GM21723 (cell line): Measurements from ENCODE around the gene TEX19.
"Not testable (repeated sequence)": the region's sequence is repeated elsewhere in the genome, so short reads cannot be mapped to it uniquely, and the experiment has no call there.

Source experiments
- ATAC-seq: cut with Tn5 transposase; IDR thresholded peaks from one replicate; pipeline ENCODE4 v1.9.1; 2021; ENCODE audit warnings: mild to moderate bottlenecking, moderate library complexity; ENCODE audit not compliant: unreplicated experiment

The TEX19 gene

GRCh38 chr17:82334204-82334621 is 24.8 kb upstream of the TEX19 start:
- no peak for ATAC-seq

GRCh38 chr17:82334622-82335394 is 24.2 kb upstream of the TEX19 start:
- no peak for ATAC-seq

- no peak for ATAC-seq
Measured at GRCh38 chr17:82338858-82339633, 20.0 kb upstream of the TEX19 start.

- ATAC-seq = no peak
Measured at GRCh38 chr17:82339634-82340580, 19.1 kb upstream of the TEX19 start.

GRCh38 chr17:82342361-82343079 is 16.5 kb upstream of the TEX19 start:
- no peak for ATAC-seq

GRCh38 chr17:82343560-82343959 is 15.5 kb upstream of the TEX19 start:
- ATAC-seq = no peak

GRCh38 chr17:82344175-82344907 is 14.7 kb upstream of the TEX19 start:
- no peak for ATAC-seq

- ATAC-seq = no peak
Measured at GRCh38 chr17:82345151-82345976, 13.7 kb upstream of the TEX19 start.

- no peak for ATAC-seq
Measured at GRCh38 chr17:82346342-82347300, 12.4 kb upstream of the TEX19 start.

GRCh38 chr17:82347994-82348393 is 11.1 kb upstream of the TEX19 start:
- not testable (repeated sequence) for ATAC-seq

- no peak for ATAC-seq
Measured at GRCh38 chr17:82348434-82348833, 10.6 kb upstream of the TEX19 start.

GRCh38 chr17:82348866-82349265 is 10.2 kb upstream of the TEX19 start:
- ATAC-seq = no peak

GRCh38 chr17:82349287-82349701 is 9.8 kb upstream of the TEX19 start:
- ATAC-seq = no peak

- no peak for ATAC-seq
Measured at GRCh38 chr17:82350182-82351030, 8.6 kb upstream of the TEX19 start.

GRCh38 chr17:82351254-82351712 is 7.8 kb upstream of the TEX19 start:
- peak; percentile 53 for ATAC-seq

GRCh38 chr17:82351713-82352488 is 7.1 kb upstream of the TEX19 start:
- ATAC-seq = no peak
